Activated CD4-positive, alpha-beta T cell treated with anti-CD3 and anti-CD28 coated beads, Interleukin-2, amount 50 U/mL, for 24 hours (primary cell): ENCODE measurements around the gene PRKCA.

Experiments
- DNase-seq, 2 donors: peaks; one replicate each; pipeline ENCODE4 v3.0.0-alpha.2; 2020; ENCODE audit warnings: low read depth in 1 of 2, low spot score in 1 of 2

Gene PRKCA

DNA sequence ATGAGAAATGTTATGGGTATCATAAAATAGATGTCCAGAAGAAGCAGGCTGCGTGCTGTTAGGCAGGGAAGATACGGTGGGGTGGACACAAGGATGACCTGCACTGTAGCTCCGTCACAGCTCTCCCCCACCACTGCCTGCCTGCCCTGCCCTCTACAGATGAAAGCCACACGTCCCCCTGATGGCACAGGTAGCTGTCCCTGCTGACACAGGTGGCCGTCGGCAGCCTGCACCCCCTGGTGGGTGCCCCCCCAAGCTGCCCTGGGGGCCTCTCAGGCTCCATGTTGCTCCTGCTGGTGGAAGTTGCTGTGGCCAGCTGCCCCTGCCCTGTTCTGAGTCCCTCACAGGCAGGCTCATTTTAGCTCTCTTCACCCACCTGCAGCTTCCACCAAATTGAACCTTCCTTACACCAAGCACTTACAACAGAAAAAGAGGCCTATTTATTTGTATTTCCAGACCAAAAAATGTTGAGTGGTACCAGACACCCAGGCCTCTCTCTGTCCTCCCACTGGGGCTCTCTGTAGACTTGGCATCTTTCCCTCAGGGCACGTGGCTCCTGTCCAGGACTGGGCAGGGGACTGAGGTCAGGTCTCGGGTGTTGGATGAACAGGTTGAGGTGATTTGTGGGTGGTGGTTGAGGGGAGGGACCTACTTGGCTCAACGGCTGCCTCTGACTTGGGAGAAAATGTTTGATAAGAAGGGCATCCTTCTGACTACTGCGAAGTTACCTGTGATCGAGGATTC lies 482.4 kb downstream of the PRKCA start:
- DNase-seq, result no peak

- DNase-seq, result no peak
Observed at GRCh38 chr17:66786107-66786506, 483.7 kb downstream of the PRKCA start.

DNA sequence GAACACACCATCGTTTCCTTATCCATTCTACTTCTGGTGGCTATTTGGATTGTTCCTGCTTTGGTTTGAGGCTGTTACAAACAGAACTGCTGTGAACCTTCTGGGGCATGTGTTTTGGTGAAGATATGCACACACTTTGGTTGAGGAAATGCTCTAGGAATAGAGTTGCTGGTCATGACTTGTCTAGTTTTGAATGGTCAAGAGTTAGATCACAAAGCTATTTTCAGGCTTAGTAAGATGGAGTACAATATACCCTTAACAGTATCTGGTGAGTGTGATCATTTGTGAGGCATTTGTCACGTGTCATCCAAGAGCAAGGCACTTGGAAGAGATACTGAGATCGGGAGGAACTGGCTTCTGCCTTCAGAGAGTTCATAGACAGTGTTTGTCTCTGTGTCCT lies 485.5 kb downstream of the PRKCA start:
- DNase-seq, result no peak

GRCh38 chr17:66789093-66789492 lies 486.7 kb downstream of the PRKCA start:
- no peak for DNase-seq

- DNase-seq, result no peak
Observed at GRCh38 chr17:66789961-66790437, 487.6 kb downstream of the PRKCA start.

DNA sequence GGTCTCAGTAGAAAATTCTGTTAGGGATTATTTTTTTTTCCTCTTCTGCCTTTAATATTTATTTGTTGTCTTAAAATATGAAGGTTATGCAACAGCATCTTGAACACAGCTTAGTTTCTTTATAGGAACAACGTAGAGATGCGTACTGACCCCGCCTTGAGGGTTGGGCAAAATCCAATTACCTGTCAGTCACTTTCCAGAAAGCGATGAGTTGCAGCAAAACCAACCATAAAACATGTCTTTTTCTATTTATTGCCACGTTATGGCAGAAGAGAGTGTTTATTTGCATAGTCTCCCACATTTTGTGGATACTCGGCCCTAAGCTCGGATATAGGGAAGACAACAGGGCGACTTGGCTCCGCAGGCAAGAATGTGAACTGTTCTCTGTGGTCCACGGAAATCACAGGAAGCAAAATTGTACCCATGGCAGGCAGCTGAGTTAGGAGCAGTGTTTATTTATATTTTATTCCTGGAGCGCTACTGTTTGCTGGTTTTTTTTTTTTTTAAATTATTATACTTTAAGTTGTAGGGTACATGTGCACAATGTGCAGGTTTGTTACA lies 488.2 kb downstream of the PRKCA start:
- DNase-seq, result no peak

GRCh38 chr17:66791347-66791746 lies 488.9 kb downstream of the PRKCA start:
- DNase-seq, result no peak

GRCh38 chr17:66793814-66794213 lies 491.4 kb downstream of the PRKCA start:
- no peak for DNase-seq

- no peak for DNase-seq
Observed at GRCh38 chr17:66795486-66795885, 493.1 kb downstream of the PRKCA start.

- no peak for DNase-seq
Observed at GRCh38 chr17:66799849-66800537, 497.6 kb downstream of the PRKCA start.

- DNase-seq, result no peak
Observed at GRCh38 chr17:66803474-66803951, 501.1 kb downstream of the PRKCA start.

- no peak for DNase-seq
Observed at GRCh38 chr17:66805567-66805966, 503.2 kb downstream of the PRKCA start.

DNA sequence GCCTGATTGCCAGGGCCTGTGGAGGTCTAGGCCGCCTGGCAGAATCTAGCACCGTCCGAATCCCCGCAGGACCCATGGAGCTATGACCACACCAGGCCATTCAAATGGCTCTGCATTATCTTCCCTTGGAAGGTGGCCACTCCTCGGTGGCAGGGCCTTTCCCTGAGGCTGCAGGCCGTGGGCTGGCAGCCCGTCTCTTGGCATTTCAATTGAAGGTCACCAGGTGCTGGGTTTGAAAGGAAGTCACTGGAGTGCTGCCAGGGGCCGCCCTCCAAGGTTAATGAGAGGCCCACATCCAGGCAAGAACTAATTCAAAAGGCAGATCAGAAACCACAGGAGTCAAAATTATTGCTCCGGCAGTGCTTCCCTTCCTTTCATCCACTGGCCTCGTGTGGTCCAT lies 504.8 kb downstream of the PRKCA start:
- DNase-seq, result no peak

- DNase-seq, result no peak
Observed at GRCh38 chr17:66809408-66809807, 507.0 kb downstream of the PRKCA start.

- no peak for DNase-seq
Observed at GRCh38 chr17:66810951-66811682, 508.7 kb downstream of the PRKCA start.

- DNase-seq, result no peak
Observed at GRCh38 chr17:66811683-66812054, 509.3 kb downstream of the PRKCA start.

DNA sequence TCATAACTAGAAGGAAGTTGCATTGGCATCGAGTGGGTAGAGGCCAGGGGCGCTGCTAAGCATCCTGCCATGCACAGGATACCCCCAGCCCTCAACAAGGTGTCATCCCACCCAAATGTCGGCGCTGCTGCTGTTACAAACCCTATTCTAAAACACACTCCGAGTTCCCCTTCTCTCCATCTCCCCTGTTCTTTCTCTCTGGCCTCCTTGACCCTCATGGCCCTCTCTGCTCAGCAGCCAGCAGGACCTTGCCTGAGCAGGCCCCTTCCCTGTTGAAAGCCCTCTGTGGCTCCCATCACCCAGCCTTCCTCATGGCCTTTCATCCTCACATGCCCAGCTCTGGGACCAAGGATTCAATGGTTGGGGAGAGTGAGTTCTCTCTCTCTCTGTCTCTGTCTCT lies 510.2 kb downstream of the PRKCA start:
- DNase-seq, result no peak

DNA sequence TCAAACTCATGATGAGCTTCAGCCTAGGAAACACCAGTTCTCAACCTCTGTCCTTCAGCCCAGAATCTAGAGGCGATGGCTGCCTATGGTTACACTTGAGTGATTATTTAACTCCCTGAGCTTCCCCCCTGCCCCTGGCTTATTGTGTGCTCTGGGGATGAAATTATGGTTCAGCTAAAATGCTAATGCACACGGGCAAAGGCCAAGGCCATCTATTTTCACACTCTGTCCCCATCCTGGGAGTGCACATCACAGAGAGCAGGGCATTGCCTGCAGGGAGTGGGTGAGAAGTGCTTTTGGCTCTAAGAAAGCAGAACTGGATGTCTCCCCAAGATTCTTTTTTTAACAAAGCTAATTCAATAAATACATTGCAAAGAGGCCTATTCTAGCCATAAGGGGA lies 510.9 kb downstream of the PRKCA start:
- DNase-seq, result no peak

GRCh38 chr17:66814026-66814425 lies 511.6 kb downstream of the PRKCA start:
- no peak for DNase-seq

GRCh38 chr17:66814570-66814969 lies 512.2 kb downstream of the PRKCA start:
- DNase-seq, result no peak

GRCh38 chr17:66817750-66818149 lies 515.3 kb downstream of the PRKCA start:
- no peak for DNase-seq

- DNase-seq, result no peak
Observed at GRCh38 chr17:66819466-66819865, 517.1 kb downstream of the PRKCA start.
